Endothelial cell of coronary artery (primary cell): ENCODE measurements around the gene DNA2. TPM values are rescaled to one million over a fixed set of nuclear protein-coding genes. Genes with fewer than 3 reads are reported as not detected.

Experiments
- total RNA-seq: library from RNA; depleted of rRNA; stranded (reverse); fragments of >200 nt; gene quantifications from 2 replicates; pipeline ENCODE4 v1.2.3, GENCODE V29; 2014

DNA2 gene, protein sequence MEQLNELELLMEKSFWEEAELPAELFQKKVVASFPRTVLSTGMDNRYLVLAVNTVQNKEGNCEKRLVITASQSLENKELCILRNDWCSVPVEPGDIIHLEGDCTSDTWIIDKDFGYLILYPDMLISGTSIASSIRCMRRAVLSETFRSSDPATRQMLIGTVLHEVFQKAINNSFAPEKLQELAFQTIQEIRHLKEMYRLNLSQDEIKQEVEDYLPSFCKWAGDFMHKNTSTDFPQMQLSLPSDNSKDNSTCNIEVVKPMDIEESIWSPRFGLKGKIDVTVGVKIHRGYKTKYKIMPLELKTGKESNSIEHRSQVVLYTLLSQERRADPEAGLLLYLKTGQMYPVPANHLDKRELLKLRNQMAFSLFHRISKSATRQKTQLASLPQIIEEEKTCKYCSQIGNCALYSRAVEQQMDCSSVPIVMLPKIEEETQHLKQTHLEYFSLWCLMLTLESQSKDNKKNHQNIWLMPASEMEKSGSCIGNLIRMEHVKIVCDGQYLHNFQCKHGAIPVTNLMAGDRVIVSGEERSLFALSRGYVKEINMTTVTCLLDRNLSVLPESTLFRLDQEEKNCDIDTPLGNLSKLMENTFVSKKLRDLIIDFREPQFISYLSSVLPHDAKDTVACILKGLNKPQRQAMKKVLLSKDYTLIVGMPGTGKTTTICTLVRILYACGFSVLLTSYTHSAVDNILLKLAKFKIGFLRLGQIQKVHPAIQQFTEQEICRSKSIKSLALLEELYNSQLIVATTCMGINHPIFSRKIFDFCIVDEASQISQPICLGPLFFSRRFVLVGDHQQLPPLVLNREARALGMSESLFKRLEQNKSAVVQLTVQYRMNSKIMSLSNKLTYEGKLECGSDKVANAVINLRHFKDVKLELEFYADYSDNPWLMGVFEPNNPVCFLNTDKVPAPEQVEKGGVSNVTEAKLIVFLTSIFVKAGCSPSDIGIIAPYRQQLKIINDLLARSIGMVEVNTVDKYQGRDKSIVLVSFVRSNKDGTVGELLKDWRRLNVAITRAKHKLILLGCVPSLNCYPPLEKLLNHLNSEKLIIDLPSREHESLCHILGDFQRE
- total RNA-seq, result 5.3 and 9.6 TPM in 2 replicates

DNA sequence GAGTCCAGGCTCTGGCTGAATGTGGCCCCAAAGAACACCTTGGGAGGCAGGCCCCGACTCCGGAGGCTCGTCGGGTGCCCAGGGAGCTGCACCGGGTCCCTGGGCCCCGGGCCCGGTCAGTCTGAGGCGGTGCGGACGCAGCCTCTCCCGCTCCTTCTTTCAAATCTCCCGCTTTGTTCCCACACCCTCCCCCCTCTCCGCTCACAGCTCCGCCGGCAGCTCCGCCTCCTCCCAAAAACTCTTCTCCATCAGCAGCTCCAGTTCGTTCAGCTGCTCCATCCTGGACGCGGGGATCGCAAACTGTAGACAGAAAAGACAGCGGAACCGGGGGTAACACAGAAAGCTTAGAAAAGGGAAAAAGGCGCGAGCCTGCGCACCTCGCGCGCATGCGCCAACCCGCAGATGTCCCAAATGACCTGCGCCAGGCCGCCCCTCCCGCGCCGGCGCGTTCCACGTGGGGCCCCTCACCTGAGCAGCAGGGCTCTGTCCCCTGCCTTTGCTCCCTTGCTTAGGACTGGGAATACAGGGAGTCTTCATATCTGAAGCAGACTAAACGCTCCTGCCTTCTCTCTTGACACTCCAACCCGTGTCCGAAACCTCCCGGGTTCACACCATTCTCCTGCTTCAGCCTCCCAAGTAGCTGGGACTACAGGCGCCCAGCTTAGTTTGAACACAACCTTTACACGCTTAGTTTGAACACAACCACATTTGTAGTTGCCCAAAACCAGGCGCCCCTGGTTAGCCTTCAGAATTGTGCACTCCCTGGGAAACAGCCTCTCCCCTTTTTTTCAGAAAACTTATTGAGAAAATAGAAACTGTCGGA is at the start of gene DNA2:
DNA2 (minus strand) TSS at position 388 of the 823 bp plus-strand sequence; CDS start at position 279, 109 bp downstream.

DNA sequence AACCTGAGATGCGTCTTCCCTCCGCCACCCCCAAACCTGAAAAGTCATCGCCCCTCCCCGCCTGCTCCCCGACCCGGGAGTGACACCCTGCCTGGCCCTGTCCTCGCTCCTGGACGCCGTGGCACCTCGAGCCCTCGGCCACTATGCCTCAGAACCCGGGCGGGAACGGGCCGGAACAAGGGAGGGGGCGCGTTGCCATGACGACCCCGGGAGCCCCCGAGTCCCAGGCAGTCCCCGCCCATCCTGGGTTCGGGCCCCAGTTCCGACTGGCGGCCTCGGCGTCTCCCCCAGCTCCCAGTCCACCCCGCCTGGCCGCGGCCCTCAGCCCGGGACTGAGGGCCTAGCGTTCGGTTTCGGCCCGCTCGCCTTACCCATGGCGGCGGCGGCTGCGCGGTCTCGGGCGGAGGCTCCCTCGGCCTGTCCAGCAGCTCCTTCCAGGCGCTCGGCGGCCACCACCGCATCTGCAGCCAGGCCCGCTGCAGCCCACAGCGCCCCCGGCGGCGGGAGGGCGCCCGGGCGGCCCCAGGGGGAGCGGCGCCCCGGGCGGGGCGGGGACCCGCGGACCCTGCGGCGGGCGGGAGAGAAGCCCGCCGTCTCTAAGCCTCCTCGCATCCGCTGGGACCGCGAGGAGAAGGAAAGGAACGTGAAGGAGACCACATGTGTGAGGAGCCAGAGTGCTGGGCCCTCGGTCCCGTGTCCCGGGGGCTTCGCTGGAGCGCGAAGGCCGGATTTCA is 64.8 kb downstream of the DNA2 start, which contains the start of gene RUFY2:
RUFY2 (minus strand) TSS at position 463 of the 734 bp plus-strand sequence; CDS start at position 375, 88 bp downstream.

Other genes starting within 250 kb of the DNA2 start
- not detected in 2 replicates for gene ATOH7, start 239.9 kb downstream of the DNA2 start, total RNA-seq
- gene HNRNPH3, start 139.9 kb downstream of the DNA2 start, total RNA-seq, result 28.5 and 35.9 TPM in 2 replicates
- gene PBLD, start 139.0 kb downstream of the DNA2 start, total RNA-seq, result 1.6 and 2.9 TPM in 2 replicates
- 16.6 and 22.6 TPM in 2 replicates for gene RUFY2, start 64.7 kb downstream of the DNA2 start, total RNA-seq
- gene SLC25A16, start 55.5 kb upstream of the DNA2 start, total RNA-seq, result 10.1 and 15.2 TPM in 2 replicates
- gene TET1, start 88.4 kb upstream of the DNA2 start, total RNA-seq, result 0.18 and 0.56 TPM in 2 replicates
- gene CCAR1, start 249.3 kb upstream of the DNA2 start, total RNA-seq, result 28.1 and 34.5 TPM in 2 replicates